COLO668 (cell line): ENCODE results near the gene SLC2A8.

ENCODE experiments used
- DNase-seq: peaks from one replicate; lab custom pipeline; 2025; ENCODE audit not compliant: unreplicated experiment; lab: John Stamatoyannopoulos, UW

SLC2A8 gene

GRCh38 chr9:127402401-127403090 lies 5.6 kb downstream of the SLC2A8 start:
- no peak for DNase-seq

DNA sequence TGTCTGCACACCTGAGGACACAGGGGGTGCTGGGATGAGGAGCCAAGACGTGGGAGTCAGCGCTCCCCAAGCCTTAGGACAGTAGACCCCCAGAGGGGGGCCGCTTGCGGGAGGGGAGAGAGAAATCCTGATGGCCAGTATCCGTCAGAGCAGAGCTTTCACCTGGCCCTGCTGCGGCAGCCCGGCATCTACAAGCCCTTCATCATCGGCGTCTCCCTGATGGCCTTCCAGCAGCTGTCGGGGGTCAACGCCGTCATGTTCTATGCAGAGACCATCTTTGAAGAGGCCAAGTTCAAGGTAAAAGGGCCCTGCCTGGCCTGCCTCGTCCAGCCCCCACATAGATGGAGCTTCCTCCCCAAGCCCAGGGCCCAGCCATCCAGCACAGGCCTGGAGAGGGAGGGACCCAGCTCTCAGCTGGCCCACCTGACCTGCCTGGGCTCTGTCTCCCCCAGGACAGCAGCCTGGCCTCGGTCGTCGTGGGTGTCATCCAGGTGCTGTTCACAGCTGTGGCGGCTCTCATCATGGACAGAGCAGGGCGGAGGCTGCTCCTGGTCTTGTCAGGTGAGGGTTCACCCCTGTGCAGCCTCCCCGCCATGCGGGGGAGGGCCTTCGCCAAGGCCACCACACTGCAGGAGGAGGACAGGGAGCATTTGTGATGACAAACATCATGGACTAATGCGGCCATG lies 6.7 kb downstream of the SLC2A8 start:
- DNase-seq, result no peak

GRCh38 chr9:127404631-127405030 lies 7.7 kb downstream of the SLC2A8 start:
- no peak for DNase-seq

- no peak for DNase-seq
Observed at GRCh38 chr9:127405344-127406125, 8.6 kb downstream of the SLC2A8 start.

DNA sequence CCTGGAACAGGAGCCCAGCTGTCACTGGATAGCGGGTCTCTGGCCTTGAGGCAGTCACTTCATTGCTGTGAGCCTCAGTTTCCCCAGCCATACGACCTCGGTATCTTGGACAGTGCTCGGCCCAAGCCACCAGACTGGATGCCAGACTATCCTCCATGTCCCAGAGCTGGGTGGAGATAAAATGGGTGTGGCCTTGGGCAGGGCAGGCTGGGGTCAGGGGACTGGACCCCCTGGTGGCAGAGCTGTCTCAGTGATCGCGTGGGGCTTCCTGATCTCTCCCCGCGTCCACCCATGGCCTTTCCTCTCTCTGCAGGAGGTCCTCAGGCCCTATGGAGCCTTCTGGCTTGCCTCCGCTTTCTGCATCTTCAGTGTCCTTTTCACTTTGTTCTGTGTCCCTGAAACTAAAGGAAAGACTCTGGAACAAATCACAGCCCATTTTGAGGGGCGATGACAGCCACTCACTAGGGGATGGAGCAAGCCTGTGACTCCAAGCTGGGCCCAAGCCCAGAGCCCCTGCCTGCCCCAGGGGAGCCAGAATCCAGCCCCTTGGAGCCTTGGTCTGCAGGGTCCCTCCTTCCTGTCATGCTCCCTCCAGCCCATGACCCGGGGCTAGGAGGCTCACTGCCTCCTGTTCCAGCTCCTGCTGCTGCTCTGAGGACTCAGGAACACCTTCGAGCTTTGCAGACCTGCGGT lies 10.0 kb downstream of the SLC2A8 start:
- no peak for DNase-seq

- DNase-seq, result no peak
Observed at GRCh38 chr9:127407492-127407843, 10.5 kb downstream of the SLC2A8 start.

DNA sequence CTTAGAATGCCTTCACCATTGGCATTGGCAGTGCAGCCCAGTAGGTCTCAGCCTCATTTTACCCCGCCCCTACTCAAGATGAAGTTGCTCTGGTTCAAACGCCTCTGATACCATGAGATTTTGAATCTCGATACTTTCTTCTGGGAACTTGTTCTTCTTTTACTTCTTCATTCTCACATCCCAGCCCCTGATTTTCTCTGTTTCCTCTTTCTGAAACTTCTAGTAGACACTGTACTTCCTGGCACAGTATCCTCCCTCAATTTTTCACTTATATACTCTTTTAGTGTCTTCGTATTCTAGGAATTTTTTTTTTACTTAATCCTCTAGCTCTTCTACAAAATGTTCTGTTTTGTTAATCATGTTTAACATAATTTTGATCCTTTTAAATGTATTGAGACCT lies 14.2 kb downstream of the SLC2A8 start:
- no peak for DNase-seq

GRCh38 chr9:127415141-127415540 lies 18.2 kb downstream of the SLC2A8 start:
- no peak for DNase-seq

- DNase-seq, result no peak
Observed at GRCh38 chr9:127415657-127416056, 18.7 kb downstream of the SLC2A8 start.

- no peak for DNase-seq
Observed at GRCh38 chr9:127417131-127418036, 20.4 kb downstream of the SLC2A8 start.

DNA sequence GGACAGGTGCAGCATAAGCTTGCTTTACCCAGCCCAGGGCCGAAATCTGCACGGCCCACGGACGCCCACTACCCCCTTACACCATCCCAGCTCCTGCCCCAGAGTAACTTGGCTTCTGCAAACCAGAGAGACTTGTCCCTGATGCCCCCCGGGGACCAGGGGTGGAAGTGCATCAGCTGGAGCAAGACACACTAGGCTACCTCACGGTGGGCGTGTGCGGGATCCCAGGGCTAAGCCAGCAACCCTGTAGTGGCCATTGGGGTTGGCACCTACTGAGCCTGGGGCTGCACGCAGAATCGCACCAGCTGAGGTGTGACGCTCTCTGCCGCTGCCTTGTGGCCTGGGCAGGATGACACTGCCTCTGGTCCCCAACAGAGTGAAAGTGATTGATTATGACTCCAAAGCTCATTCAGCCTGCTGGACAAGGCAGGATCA lies 21.1 kb downstream of the SLC2A8 start:
- peak; percentile 62 for DNase-seq

- DNase-seq, result no peak
Observed at GRCh38 chr9:127419348-127419747, 22.4 kb downstream of the SLC2A8 start.

DNA sequence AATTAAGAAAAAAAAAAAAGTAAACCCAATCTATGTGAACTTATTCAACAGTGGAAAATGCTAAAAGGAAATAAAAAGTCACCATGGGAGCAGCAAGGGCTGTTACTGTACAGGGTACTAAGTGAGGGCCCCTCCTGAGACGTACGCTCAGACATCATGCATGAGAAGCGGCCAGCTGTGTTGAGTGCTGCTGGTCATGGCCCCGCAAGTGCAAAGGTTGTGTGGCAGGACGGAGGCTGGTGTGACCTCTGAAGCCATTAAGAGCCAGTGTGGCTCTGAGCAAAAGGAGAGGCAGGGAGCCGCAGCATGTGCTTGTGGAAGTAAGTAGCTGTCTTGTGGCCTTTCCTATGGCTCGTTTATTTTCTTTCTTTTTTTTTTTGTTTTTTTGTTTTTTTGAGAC lies 24.1 kb downstream of the SLC2A8 start:
- DNase-seq, result no peak

DNA sequence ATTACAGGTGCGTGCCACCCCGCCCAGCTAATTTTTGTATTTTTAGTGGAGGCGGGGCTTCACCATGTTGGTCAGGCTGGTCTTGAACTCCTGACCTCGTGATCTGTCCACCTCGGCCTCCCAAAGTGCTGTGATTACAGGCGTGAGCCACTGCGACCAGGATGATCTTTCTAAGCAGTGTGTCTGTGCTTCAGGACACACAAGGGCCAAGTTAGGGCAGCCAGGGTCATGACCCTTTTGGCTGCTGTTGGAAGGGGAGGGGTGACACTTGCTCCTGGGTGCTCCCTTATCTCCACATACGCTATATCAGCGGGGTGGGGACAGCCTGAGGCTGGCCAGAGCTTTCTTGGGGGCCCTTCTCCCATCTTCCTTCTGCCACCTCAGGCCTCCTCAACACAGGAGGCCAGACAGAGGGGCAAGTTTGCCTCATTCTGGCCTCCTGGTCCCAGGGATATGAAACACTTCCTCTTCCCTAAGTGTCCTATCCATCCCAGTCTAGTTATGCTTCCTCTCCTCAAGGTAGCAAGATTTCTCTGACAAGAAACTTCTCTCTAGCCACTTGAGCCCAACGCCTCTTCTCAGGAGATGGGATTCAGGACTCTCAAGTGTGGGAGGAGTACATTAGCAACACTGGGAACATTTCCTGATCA lies 25.3 kb downstream of the SLC2A8 start:
- no peak for DNase-seq

- DNase-seq, result no peak
Observed at GRCh38 chr9:127422787-127423186, 25.8 kb downstream of the SLC2A8 start.

DNA sequence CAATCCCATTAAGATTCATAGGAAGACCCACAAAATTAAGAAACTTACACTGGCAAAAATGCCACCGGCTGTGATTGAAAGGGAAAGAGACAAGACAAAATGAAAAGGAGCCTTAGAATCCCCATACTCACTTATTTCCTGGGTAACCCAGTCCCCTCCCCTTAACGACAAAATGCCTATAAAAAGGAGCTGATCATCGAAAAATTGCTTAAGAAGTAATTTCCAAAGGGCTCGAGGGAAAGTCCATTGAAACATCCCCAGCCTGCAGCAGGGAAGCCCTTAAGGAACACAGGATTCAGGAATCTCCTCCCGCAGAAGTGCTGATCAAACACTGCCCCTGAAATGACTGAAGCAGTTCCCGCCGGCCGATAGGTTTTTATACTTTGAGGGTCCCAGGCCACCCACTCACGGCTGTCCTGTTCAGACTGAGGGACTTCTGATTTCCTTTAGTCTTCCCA lies 26.5 kb downstream of the SLC2A8 start:
- DNase-seq, result no peak

- DNase-seq, result peak; percentile 91
Observed at GRCh38 chr9:127423934-127424675, 27.1 kb downstream of the SLC2A8 start, which contains the start of gene ZNF79. Gene ZNF79, plus strand, starts transcription at chr9:127424382. Its CDS starts 406 bp downstream, at chr9:127424788.

GRCh38 chr9:127424676-127424999 lies 27.7 kb downstream of the SLC2A8 start:
- DNase-seq, result no peak

- no peak for DNase-seq
Observed at GRCh38 chr9:127426756-127427155, 29.8 kb downstream of the SLC2A8 start.
